Ovary (tissue), 3 donors: ENCODE results near the gene IRGQ.

ENCODE experiments used
- POLR2A ChIP-seq: fragments of 450-650 bp; IDR thresholded peaks from one replicate; pipeline ENCODE4 v1.6.1; 2017; ENCODE audit warnings: antibody characterized with exemption, mild to moderate bottlenecking, moderate library complexity
- TF ChIP-seq, protein P1 (sequence below), 3 donors: fragments of 450-650 bp in 2 of 3; fragments of 200-600 bp in 1 of 3; IDR thresholded peaks; one replicate each; pipeline versions ENCODE4 v1.5.1 to v1.8.0; 2016 to 2022; ENCODE audit warnings: antibody characterized with exemption in 3 of 3, mild to moderate bottlenecking in 1 of 3
- donor health status: DM: no; HTN: no; CAD: no.

DNA sequence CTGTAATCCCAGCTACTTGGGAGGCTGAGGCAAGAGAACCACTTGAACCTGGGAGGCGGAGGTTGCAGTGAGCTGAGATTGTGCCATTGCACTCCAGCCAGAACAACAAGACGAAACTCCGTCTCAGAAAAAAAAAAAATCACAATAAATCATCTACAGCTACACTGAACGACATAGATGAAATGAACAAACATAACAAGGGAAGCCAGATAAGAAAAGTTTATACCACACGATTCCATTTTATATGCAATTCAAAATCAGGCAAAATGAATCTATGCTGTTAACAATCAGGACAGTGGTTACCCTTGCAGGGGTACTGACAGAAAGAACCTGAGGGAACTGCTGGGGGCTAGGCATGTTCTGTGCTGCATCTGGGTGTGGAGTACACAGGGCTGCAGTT, 26.3 kb downstream of the IRGQ start:
- TF ChIP-seq, protein P1, sequence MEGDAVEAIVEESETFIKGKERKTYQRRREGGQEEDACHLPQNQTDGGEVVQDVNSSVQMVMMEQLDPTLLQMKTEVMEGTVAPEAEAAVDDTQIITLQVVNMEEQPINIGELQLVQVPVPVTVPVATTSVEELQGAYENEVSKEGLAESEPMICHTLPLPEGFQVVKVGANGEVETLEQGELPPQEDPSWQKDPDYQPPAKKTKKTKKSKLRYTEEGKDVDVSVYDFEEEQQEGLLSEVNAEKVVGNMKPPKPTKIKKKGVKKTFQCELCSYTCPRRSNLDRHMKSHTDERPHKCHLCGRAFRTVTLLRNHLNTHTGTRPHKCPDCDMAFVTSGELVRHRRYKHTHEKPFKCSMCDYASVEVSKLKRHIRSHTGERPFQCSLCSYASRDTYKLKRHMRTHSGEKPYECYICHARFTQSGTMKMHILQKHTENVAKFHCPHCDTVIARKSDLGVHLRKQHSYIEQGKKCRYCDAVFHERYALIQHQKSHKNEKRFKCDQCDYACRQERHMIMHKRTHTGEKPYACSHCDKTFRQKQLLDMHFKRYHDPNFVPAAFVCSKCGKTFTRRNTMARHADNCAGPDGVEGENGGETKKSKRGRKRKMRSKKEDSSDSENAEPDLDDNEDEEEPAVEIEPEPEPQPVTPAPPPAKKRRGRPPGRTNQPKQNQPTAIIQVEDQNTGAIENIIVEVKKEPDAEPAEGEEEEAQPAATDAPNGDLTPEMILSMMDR (IDR thresholded peaks at IDR 0.05) = no peak
- TF ChIP-seq POLR2A = no peak
